OCI-LY3 (cell line): ENCODE results near the gene IDNK.
A peak's percentile ranks its signal among the peaks of the same experiment; 100 is the strongest.

Source experiments
- EZH2phosphoT487 ChIP-seq: fragments of 200-600 bp; shearing (Covaris generic); IDR thresholded peaks from 2 replicates; pipeline ENCODE4 v1.6.1; 2018; ENCODE audit warnings: antibody characterized with exemption, mixed run types, low read depth
- TF ChIP-seq, protein P1 (sequence below): fragments of 200-600, 300-600 bp; sonication (generic); IDR thresholded peaks from 2 replicates; pipeline ENCODE4 v1.5.1; 2014; ENCODE audit warnings: antibody characterized with exemption, low read length, low read depth

DNA sequence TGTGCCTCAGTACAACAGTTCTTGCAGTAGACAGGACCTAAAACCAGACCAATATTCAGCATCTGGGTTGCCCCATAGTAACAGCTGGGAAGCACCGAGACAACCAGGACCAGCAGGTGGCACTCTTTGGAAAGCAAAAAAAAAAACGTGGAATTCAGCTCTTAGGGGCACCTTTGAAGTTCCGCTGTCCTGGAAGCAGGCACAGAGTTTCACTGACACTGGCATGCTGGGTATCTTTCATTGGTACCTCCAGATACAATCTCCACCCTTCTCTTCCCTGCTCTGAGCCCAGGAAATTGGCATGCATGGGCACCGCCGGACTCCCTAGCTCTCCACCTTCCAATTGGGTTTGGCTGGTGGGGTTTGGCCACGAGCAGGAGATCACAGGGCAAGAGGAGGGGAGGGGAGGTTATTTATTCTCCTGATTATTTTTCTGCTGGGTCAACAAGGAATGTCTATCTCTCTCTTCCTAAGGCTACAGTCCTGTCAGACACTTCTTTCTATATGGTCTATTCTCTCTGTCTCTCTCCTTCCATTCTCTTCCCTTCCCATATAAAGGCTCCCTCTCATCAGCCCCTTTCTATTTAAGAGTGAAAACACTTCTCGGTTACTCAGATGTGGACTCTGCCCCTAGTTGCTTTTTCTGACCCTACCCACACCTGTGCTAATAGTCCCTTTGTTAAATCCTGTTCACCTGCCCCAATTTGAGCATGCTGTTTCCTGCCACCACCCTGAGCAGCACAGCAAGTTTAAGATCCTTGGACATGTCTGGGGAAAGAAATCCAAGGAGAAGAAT, 1.9 kb upstream of the IDNK start:
- TF ChIP-seq, protein P1, sequence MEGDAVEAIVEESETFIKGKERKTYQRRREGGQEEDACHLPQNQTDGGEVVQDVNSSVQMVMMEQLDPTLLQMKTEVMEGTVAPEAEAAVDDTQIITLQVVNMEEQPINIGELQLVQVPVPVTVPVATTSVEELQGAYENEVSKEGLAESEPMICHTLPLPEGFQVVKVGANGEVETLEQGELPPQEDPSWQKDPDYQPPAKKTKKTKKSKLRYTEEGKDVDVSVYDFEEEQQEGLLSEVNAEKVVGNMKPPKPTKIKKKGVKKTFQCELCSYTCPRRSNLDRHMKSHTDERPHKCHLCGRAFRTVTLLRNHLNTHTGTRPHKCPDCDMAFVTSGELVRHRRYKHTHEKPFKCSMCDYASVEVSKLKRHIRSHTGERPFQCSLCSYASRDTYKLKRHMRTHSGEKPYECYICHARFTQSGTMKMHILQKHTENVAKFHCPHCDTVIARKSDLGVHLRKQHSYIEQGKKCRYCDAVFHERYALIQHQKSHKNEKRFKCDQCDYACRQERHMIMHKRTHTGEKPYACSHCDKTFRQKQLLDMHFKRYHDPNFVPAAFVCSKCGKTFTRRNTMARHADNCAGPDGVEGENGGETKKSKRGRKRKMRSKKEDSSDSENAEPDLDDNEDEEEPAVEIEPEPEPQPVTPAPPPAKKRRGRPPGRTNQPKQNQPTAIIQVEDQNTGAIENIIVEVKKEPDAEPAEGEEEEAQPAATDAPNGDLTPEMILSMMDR: peak; percentile 81
- TF ChIP-seq EZH2phosphoT487: no peak
